Left kidney (tissue), 2 donors: ENCODE measurements around the gene TMED3. TPM values are rescaled to one million over a fixed set of nuclear protein-coding genes. Genes with fewer than 3 reads are reported as not detected.
"Not testable (repeated sequence)": the region's sequence is repeated elsewhere in the genome, so short reads cannot be mapped to it uniquely, and the experiment has no call there.

Source experiments
- DNase-seq: peaks from one replicate; pipeline ENCODE4 v3.0.0-alpha.2; 2013
- polyA plus RNA-seq: library from polyadenylated mRNA; unstranded; fragments of 120-200 nt; gene quantifications from one replicate; pipeline ENCODE4 v1.2.1, GENCODE V29; 2013; ENCODE audit not compliant: insufficient read length

Gene TMED3
- polyA plus RNA-seq, 1 donor = 56.6 TPM

GRCh38 chr15:79314811-79315210, 3.9 kb downstream of the TMED3 start:
- DNase-seq = no peak

GRCh38 chr15:79315623-79316328, 4.9 kb downstream of the TMED3 start:
- no peak for DNase-seq

GRCh38 chr15:79316864-79317263, 6.0 kb downstream of the TMED3 start:
- DNase-seq = no peak

- DNase-seq = not testable (repeated sequence)
Measured at GRCh38 chr15:79319973-79320372, 9.1 kb downstream of the TMED3 start.

GRCh38 chr15:79321876-79322275, 11.0 kb downstream of the TMED3 start:
- no peak for DNase-seq

GRCh38 chr15:79322306-79322705, 11.4 kb downstream of the TMED3 start:
- DNase-seq = no peak

- no peak for DNase-seq
Measured at GRCh38 chr15:79322945-79323344, 12.0 kb downstream of the TMED3 start.

GRCh38 chr15:79329171-79329611, 18.3 kb downstream of the TMED3 start:
- DNase-seq = no peak

- peak; percentile 26 for DNase-seq
Measured at GRCh38 chr15:79332824-79333510, 22.1 kb downstream of the TMED3 start.

GRCh38 chr15:79337591-79337990, 26.7 kb downstream of the TMED3 start:
- DNase-seq = no peak

GRCh38 chr15:79339588-79340314, 28.8 kb downstream of the TMED3 start:
- peak; percentile 56 for DNase-seq

GRCh38 chr15:79340315-79340602, 29.3 kb downstream of the TMED3 start:
- DNase-seq = no peak

- DNase-seq = no peak
Measured at GRCh38 chr15:79341396-79341795, 30.5 kb downstream of the TMED3 start.

GRCh38 chr15:79349525-79349924, 38.6 kb downstream of the TMED3 start:
- DNase-seq = no peak

- DNase-seq = no peak
Measured at GRCh38 chr15:79352206-79352605, 41.3 kb downstream of the TMED3 start.

GRCh38 chr15:79357566-79357965, 46.7 kb downstream of the TMED3 start:
- DNase-seq = no peak

GRCh38 chr15:79358069-79358468, 47.2 kb downstream of the TMED3 start:
- no peak for DNase-seq

GRCh38 chr15:79364571-79365240, 53.8 kb downstream of the TMED3 start:
- DNase-seq = no peak

GRCh38 chr15:79365765-79366164, 54.9 kb downstream of the TMED3 start:
- no peak for DNase-seq

- no peak for DNase-seq
Measured at GRCh38 chr15:79366691-79367090, 55.8 kb downstream of the TMED3 start.

GRCh38 chr15:79370716-79371115, 59.8 kb downstream of the TMED3 start:
- no peak for DNase-seq

GRCh38 chr15:79371591-79371990, 60.7 kb downstream of the TMED3 start:
- DNase-seq = no peak

GRCh38 chr15:79372428-79372827, 61.5 kb downstream of the TMED3 start:
- no peak for DNase-seq
